ENCODE data around the gene OAT.
"Not testable (repeated sequence)": the region's sequence is repeated elsewhere in the genome, so short reads cannot be mapped to it uniquely, and the experiment has no call there.

The OAT gene

GRCh38 chr10:124446830-124447750 lies 28.4 kb upstream of the OAT start:
- no peak for DNase-seq

DNA sequence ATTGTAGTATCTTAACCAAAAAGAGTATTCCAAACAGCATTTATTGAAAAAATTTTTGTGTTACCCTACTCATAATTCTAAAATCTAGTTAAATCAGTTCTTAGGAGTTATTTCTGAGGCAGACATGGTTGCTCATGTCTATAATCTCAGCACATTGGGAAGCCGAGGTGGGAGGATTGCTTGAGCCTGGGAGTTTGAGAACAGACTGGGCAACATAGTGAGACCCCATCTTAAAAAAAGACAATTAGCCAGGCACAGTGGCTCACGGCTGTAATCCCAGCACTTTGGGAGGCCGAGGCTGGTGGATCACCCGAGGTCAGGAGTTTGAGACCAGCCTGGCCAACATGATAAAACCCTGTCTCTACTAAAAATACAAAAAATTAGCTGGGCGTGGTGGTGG lies 23.0 kb upstream of the OAT start:
- DNase-seq: not testable (repeated sequence)

DNA sequence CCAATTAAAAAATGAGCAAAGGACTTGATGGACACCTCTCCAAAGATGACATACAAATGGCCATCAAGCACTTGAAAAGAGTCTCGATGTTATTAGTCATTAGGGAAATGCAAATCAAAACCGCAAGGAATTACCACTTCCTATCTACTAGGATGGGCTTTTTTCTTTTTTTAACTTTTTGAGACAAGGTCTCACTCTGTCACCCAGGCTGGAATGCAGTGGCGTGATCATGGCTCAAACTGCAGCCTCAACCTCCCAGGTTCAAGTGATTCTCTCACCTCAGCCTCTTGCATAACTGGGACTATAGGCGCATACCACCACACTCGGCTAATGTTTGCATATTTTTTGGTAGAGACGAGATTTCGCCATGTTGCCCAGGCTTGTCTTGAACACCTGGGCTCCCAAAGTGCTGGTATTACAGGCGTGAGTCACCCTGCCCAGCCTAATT lies 17.5 kb upstream of the OAT start:
- no peak for DNase-seq

DNA sequence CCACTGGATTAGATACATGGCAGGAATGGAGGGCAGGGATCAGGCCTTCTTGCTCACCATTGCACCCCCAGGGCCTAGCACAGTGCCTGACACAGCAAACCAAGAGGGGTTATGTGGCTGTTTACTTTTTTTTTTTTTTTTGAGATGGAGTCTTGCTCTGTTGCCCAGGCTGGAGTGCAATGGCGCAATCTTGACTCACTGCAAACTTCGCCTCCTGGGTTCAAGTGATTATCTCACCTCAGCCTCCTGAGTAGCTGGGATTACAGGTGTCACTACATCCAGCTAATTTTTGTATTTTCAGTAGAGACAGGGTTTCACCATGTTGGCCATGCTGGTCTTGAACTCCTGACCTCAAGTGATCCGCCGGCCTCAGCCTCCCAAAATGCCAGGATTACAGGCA lies 17.0 kb upstream of the OAT start:
- not testable (repeated sequence) for DNase-seq

DNA sequence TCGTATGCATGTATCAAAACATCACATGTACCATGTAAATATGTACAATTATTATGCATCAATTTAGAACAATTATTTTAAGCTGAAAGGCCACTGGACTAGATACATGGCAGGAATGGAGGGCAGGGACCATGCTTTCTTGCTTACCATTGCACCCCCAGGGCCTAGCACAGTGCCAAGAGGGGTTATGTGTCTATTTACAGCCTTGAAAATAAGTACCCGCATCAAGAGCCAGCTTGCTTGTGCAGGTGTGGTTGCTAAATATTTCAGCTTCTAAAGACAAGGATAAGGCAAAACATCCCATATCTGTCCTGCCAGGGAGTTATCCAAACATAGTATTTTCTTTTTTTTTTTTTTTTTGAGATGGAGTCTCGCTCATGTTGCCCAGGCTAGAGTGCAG lies 14.7 kb upstream of the OAT start:
- no peak for DNase-seq

DNA sequence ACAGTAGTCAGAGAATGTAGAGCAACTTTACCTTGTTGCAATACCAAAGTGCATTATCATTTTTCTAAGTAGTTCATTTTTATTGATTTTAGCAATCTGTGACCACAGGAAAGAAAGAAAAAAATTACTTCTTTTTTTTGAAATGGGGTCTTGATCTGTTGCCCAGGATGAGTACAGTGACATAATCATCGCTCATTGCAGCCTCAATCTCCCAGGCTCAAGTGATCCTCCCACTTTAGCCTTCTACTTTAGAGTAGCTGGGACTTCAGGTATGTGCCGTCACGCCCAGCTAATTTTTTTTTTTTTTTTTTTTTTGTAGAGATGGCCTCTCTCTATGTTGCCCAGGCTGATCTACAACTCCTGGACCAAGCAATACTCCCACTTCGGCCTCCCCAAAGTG lies 11.4 kb upstream of the OAT start:
- no peak for DNase-seq

DNA sequence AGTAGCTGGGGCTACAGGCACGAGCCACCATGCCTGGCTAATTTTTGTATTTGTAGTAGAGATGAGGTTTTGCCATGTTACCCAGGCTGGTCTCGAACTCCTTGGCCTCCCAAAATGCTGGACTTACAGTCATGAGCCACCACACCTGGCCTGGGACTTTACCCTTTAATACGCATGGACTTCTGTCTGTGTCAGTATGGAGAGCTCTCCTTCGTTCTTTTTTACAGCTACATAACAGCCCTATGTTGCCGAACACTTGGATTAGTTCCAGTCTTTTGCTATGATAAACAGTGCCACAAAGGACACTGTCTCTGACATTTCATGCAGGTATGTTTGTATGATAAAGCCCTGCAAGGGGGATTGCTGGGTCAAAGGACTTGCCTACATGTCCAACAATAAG lies 10.9 kb upstream of the OAT start:
- no peak for DNase-seq

DNA sequence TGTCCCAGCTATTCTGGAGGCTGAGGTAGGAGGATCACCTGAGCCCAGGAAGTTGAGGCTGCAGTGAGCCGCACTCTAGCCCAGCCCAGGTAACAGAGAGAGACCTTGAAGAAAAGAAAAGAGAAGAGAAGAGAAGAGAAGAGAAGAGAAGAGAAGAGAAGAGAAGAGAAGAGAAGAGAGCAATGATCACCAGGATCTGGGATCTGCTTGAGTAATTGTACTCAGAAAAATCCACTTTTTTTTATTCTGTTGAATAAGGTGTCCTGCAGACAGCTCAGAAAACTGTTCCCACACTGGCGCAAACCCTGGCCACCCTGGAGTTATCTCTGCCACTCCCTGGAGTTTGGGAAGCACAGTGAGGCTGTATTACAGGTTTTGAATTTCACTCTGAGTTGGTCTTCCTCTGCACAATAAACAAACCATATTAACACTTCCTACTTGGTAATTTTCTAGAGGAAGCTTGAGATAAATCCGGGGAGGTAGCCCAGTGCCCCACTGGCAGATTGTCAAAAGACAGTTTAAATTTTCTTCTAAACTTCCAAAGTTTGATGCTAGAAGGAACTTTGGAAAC lies 9.6 kb upstream of the OAT start:
- DNase-seq: no peak

- no peak for DNase-seq
Observed at GRCh38 chr10:124425227-124425962, 6.7 kb upstream of the OAT start.

DNA sequence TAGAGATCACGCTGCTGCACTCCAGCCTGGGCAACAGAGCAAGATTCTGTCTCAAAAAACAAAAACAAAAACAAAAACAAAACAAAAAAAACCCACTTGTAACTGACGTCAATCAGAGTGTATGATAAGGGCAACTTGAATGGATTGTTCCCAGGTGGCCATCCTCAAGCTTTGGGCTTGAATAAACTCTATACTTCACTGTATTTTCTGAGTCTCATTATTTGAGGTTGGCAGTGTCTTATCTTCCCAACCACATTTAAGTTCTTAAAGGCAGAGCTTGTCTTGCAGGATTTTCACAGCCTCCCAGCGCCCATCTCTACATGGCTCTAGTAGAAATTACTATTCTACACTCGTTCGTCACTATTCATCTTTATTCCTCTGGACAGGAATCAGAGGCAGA lies 5.1 kb upstream of the OAT start:
- DNase-seq: no peak

- no peak for DNase-seq
Observed at GRCh38 chr10:124422742-124423141, 4.0 kb upstream of the OAT start.

DNA sequence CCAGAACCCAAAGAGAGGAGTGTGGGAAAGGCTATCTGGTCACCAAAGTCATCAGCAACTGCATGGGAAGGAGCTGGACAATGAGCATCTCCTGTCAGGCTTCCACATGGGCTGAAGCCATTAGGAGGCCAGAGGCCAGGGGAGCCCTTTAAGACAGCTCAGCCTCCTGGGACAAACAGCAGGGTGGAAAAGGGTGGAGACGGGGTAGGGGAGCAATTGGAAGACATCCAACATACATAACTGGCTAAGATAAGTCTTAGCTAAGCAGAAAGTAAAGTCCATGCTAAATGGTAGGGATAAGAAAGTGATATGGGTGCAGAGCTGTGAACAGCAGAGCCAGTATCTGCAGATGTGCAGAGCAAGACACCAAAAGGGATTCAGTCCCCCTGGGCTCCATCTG lies 1.5 kb upstream of the OAT start:
- no peak for DNase-seq

DNA sequence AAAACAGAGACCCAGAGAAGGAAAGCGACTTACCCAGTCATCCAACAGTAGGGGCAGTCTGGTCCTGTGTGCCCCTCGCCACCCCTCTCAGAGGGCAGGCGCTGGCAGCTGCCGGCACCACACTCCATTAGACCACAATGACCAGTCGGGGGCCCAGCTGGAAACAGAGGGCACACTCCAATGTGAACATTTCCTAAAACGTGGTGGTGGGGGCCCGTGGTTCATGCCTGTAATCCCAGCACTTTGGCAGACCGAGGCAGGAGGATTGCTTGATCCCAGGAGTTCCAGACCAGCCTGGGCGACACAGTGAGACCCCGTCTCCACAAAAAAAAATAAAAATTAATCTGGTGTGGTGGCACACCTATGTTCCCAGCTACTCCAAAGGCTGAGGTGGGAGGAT lies 912 bp upstream of the OAT start:
- DNase-seq: no peak

DNA sequence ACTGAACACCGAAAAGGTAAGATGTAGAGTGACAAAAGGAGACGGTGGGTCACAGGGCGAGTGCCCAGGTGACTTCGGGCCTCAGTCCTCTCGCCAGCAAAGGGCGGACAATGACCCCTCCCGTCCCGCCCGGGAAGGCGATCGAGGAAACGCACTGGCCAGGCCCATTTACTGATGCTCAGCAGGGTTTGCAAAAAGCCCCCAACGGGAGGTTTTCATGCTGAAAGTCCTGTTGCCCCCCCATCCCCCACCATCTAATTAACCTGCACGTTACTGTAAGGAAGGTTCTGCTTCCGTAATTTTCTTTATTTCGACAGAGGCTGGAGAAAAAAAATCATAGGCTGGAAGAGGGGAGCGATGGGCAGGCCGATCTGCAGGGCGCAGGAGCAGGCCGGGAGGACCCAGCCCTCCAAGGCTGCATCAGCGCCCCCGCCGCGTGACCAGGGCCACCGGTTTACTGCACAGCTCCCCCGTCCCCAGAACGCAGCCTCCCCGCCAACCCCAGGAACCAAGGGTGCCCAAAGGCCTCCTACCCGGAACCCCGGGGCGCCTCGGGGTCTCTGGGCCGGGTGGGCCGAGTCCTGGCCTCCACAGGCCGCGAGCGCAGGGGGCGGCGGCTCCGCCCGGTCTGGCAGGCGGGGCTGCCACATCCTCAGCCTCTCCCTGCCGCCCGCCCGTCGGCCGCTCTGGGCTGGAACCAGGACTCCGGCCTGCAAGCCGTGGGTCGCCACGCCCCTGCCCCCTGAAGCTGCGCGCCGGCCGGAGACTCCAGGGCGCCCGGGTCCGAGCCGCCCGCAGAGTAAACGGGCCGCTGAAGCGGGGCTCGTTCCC lies 613 bp downstream of the OAT start:
- DNase-seq: peak; percentile 78

- no peak for DNase-seq
Observed at GRCh38 chr10:124416733-124417132, 2.0 kb downstream of the OAT start.

GRCh38 chr10:124415210-124415609 lies 3.5 kb downstream of the OAT start:
- no peak for DNase-seq

DNA sequence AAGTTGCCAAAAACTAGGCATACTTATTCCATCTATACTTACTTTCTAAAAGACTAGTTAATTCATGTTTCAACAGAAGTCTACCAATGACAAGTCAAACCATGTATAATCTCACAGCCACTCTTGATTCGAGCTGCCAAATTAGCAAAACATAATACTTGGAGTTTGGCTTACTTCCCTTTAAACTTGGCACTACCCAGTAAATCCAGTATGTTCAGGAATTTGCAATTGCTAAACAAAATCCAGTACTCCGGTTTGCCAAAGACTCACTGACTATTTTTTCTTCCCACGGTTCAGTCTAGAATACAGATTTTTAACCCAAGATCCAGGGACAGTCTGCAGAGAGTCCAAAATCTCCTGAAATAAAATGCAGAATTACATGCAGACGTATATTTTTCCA lies 4.6 kb downstream of the OAT start:
- DNase-seq: no peak

- DNase-seq: no peak
Observed at GRCh38 chr10:124409696-124410095, 9.0 kb downstream of the OAT start.

GRCh38 chr10:124408357-124408756 lies 10.4 kb downstream of the OAT start:
- no peak for DNase-seq

DNA sequence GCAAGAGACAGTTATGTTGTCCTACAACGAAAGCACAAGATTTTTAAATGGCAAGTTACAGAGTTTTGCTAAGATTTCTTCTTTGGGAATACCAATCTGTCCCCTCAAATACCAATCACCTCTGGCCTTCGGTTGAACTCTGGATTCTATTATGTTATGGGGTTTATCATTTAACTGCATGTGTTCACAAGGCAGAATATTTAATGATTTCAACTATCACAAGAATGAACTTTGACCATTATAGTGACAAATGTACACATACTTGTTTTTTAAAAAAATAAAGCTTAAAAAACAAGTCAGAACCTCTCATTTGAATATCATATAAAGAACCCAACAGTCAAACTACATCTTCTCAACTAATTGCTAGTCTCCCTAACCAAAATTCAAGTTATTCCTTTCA lies 11.3 kb downstream of the OAT start:
- no peak for DNase-seq

GRCh38 chr10:124403548-124403947 lies 15.2 kb downstream of the OAT start:
- DNase-seq: no peak

DNA sequence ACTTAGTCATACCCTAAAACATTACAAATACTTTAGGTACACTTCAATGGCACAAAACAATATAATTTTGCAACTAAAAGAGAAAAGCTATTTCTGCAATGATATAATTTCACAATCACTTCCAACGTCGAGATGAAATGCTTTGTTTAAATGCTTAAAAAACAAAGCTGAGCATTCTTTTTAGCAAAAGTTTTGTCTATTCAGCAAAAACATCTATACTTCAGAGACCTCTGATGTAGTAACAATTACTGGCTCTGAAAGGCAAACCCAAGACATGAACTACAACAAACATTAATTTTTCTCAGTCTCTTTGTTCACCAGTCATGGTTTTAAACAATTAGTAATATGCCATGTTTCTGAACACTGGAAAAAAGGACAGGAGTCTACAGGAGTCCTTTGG lies 16.4 kb downstream of the OAT start:
- DNase-seq: no peak

GRCh38 chr10:124401633-124402032 lies 17.1 kb downstream of the OAT start:
- DNase-seq: no peak
